HAP-1 (cell line): Measurements from ENCODE around the gene ZNF662.

Experiments
- DNase-seq, 2 experiments: peaks; one replicate each; pipeline ENCODE4 v3.0.0-alpha.2; 2016 to 2020; ENCODE audit warnings: low spot score in 2 of 2
- H3K27me3 ChIP-seq: fragments of 250-450 bp; sonication (Bioruptor Pico); 2 replicates; pipeline ENCODE4 v1.5.1; 2020; ENCODE audit warnings: low read depth, mild to moderate bottlenecking, moderate library complexity
- H3K36me3 ChIP-seq: fragments of 250-450 bp; sonication (Bioruptor Pico); replicated peaks from 2 replicates; pipeline ENCODE4 v1.5.1; 2020; ENCODE audit warnings: mild to moderate bottlenecking
- H3K4me1 ChIP-seq: fragments of 250-450 bp; sonication (Bioruptor Pico); 2 replicates; pipeline ENCODE4 v1.5.1; 2020; ENCODE audit warnings: mild to moderate bottlenecking
- H3K4me3 ChIP-seq: fragments of 250-450 bp; sonication (Bioruptor Pico); 2 replicates; pipeline ENCODE4 v1.5.1; 2020; ENCODE audit warnings: mild to moderate bottlenecking, moderate library complexity
- H3K9me3 ChIP-seq: fragments of 250-450 bp; sonication (Bioruptor Pico); 2 replicates; pipeline ENCODE4 v1.5.1; 2020; ENCODE audit warnings: mild to moderate bottlenecking, moderate library complexity
- in situ Hi-C: fragments of 300-500 bp; cut with MboI; formaldehyde crosslinking; loops from 3 replicates; pipeline ENCODE4 v1.14.3; 2020; ENCODE audit warnings: low sequenced_read_pairs, inconsistent platforms, mixed read lengths

Gene ZNF662

GRCh38 chr3:42906070-42906847, at the start of gene ZNF662:
Gene ZNF662, plus strand, starts transcription at chr3:42906142. Its CDS starts 1,973 bp downstream, at chr3:42908115.
- Histone ChIP-seq H3K9me3 (no peaks in the 10 kb centered on the region), H3K36me3 (no peaks in the 10 kb centered on the region), H3K4me3 (no peak within 1 kb of the TSS), H3K27me3 (0 out of 2 replicates have a peak, but pooled peaks cover 5% of the 10 kb centered on the region), H3K4me1 (no peaks in the 10 kb centered on the region)
- in situ Hi-C loops, result no loop called here
- DNase-seq, result no peak

- H3K36me3 ChIP-seq, result no peaks in the 10 kb centered on the region
- H3K4me1 ChIP-seq, result no peaks in the 10 kb centered on the region
- no peak overlapping the region for H3K4me3 ChIP-seq
- no peaks in the 10 kb centered on the region for H3K9me3 ChIP-seq
- no peak for DNase-seq
- in situ Hi-C loops, result loop anchor here (25.0 kb wide), 1 partner anchor 619 kb away; no protein-coding TSS in a partner anchor
- peaks cover 7% of the 10 kb centered on the region for H3K27me3 ChIP-seq
Observed at GRCh38 chr3:42856544-42856943, 49.4 kb upstream of the ZNF662 start.

- no peak overlapping the region for H3K4me3 ChIP-seq
- DNase-seq, result no peak
- no peaks in the 10 kb centered on the region for H3K9me3 ChIP-seq
- H3K36me3 ChIP-seq, result no peaks in the 10 kb centered on the region
- H3K4me1 ChIP-seq, result no peaks in the 10 kb centered on the region
- H3K27me3 ChIP-seq, result no peaks in the 10 kb centered on the region
- in situ Hi-C loops, result loop anchor here (25.0 kb wide), 1 partner anchor 627 kb away; no protein-coding TSS in a partner anchor
Observed at GRCh38 chr3:42864321-42864950, 41.5 kb upstream of the ZNF662 start.

GRCh38 chr3:42865256-42865655, 40.7 kb upstream of the ZNF662 start:
- H3K4me3 ChIP-seq, result no peak overlapping the region
- H3K36me3 ChIP-seq, result no peaks in the 10 kb centered on the region
- no peaks in the 10 kb centered on the region for H3K27me3 ChIP-seq
- H3K4me1 ChIP-seq, result no peaks in the 10 kb centered on the region
- no peak for DNase-seq
- in situ Hi-C loops, result loop anchor here (25.0 kb wide), 1 partner anchor 628 kb away; no protein-coding TSS in a partner anchor
- no peaks in the 10 kb centered on the region for H3K9me3 ChIP-seq

GRCh38 chr3:42867138-42867537, 38.8 kb upstream of the ZNF662 start:
- H3K27me3 ChIP-seq, result no peaks in the 10 kb centered on the region
- H3K4me3 ChIP-seq, result no peak overlapping the region
- no peaks in the 10 kb centered on the region for H3K36me3 ChIP-seq
- DNase-seq, result no peak
- H3K4me1 ChIP-seq, result no peaks in the 10 kb centered on the region
- in situ Hi-C loops, result loop anchor here (25.0 kb wide), 1 partner anchor 630 kb away; no protein-coding TSS in a partner anchor
- H3K9me3 ChIP-seq, result no peaks in the 10 kb centered on the region

- no peak overlapping the region for H3K4me3 ChIP-seq
- no peaks in the 10 kb centered on the region for H3K36me3 ChIP-seq
- in situ Hi-C loops, result loop anchor here (25.0 kb wide), 1 partner anchor 632 kb away; no protein-coding TSS in a partner anchor
- H3K27me3 ChIP-seq, result peaks cover 11% of the 10 kb centered on the region; the same call in 1 of the 2 replicates
- no peaks in the 10 kb centered on the region for H3K9me3 ChIP-seq
- DNase-seq, result no peak
- no peaks in the 10 kb centered on the region for H3K4me1 ChIP-seq
Observed at GRCh38 chr3:42868841-42869240, 37.1 kb upstream of the ZNF662 start.

- Histone ChIP-seq H3K36me3 (no peaks in the 10 kb centered on the region), H3K9me3 (no peaks in the 10 kb centered on the region), H3K27me3 (peaks cover 17% of the 10 kb centered on the region; the same call in 1 of the 2 replicates), H3K4me3 (no peak overlapping the region), H3K4me1 (no peaks in the 10 kb centered on the region)
- no peak for DNase-seq
- in situ Hi-C loops, result loop anchor here (25.0 kb wide), 1 partner anchor 634 kb away; no protein-coding TSS in a partner anchor
Observed at GRCh38 chr3:42871592-42872196, 34.2 kb upstream of the ZNF662 start.

- no peaks in the 10 kb centered on the region for H3K36me3 ChIP-seq
- peaks cover 20% of the 10 kb centered on the region; the same call in 1 of the 2 replicates for H3K27me3 ChIP-seq
- no peaks in the 10 kb centered on the region for H3K4me1 ChIP-seq
- in situ Hi-C loops, result loop anchor here (25.0 kb wide), 1 partner anchor 635 kb away; no protein-coding TSS in a partner anchor
- H3K4me3 ChIP-seq, result no peak overlapping the region
- no peaks in the 10 kb centered on the region for H3K9me3 ChIP-seq
- DNase-seq, result no peak
Observed at GRCh38 chr3:42872718-42873117, 33.2 kb upstream of the ZNF662 start.

- no peak for DNase-seq
- in situ Hi-C loops, result loop anchor here (25.0 kb wide), 1 partner anchor 636 kb away; no protein-coding TSS in a partner anchor
- no peaks in the 10 kb centered on the region for H3K36me3 ChIP-seq
- H3K27me3 ChIP-seq, result peaks cover 20% of the 10 kb centered on the region; the same call in 1 of the 2 replicates
- H3K9me3 ChIP-seq, result no peaks in the 10 kb centered on the region
- H3K4me3 ChIP-seq, result no peak overlapping the region
- no peaks in the 10 kb centered on the region for H3K4me1 ChIP-seq
Observed at GRCh38 chr3:42873221-42873982, 32.5 kb upstream of the ZNF662 start.

GRCh38 chr3:42874749-42875148, 31.2 kb upstream of the ZNF662 start:
- in situ Hi-C loops, result loop anchor here (25.0 kb wide), 1 partner anchor 637 kb away; no protein-coding TSS in a partner anchor
- no peak for DNase-seq

GRCh38 chr3:42875325-42876151, 30.4 kb upstream of the ZNF662 start, which contains the start of gene CYP8B1:
Gene CYP8B1, minus strand, starts transcription at chr3:42875879. Its CDS starts 63 bp downstream, at chr3:42875816.
- no peaks in the 10 kb centered on the region for H3K9me3 ChIP-seq
- in situ Hi-C loops, result no loop called here
- no peak within 1 kb of the TSS for H3K4me3 ChIP-seq
- no peaks in the 10 kb centered on the region for H3K36me3 ChIP-seq
- no peak for DNase-seq
- peaks cover under 1% of the 10 kb centered on the region; the same call in 1 of the 2 replicates for H3K4me1 ChIP-seq
- peaks cover 20% of the 10 kb centered on the region; the same call in 1 of the 2 replicates for H3K27me3 ChIP-seq

More at GRCh38 chr3:42874749-42875148, 31.2 kb upstream of the ZNF662 start:
- Histone ChIP-seq H3K9me3 (no peaks in the 10 kb centered on the region), H3K4me3 (no peak overlapping the region), H3K4me1 (no peaks in the 10 kb centered on the region), H3K27me3 (peaks cover 20% of the 10 kb centered on the region; the same call in 1 of the 2 replicates), H3K36me3 (no peaks in the 10 kb centered on the region)

- Histone ChIP-seq H3K9me3 (no peaks in the 10 kb centered on the region), H3K4me1 (peaks cover 5% of the 10 kb centered on the region), H3K27me3 (peaks cover 20% of the 10 kb centered on the region; the same call in 1 of the 2 replicates), H3K36me3 (no peaks in the 10 kb centered on the region), H3K4me3 (no peak overlapping the region)
- in situ Hi-C loops, result no loop called here
- DNase-seq, result no peak
Observed at GRCh38 chr3:42876401-42876800, 29.5 kb upstream of the ZNF662 start.
